CD14-positive monocyte (primary cell): Measurements from ENCODE around the gene RBM44. TPM values are rescaled to one million over a fixed set of nuclear protein-coding genes. Genes with fewer than 3 reads are reported as not detected.

ENCODE experiments used
- DNase-seq, 3 donors: peaks; one replicate each; pipeline ENCODE4 v3.0.0-alpha.2; 2011 to 2022
- H2AFZ ChIP-seq: 2 replicates; pipeline ENCODE4 v1.6.0; 2012; ENCODE audit warnings: mild to moderate bottlenecking, low read depth, low read length, inconsistent platforms; ENCODE audit not compliant: insufficient read depth, poor library complexity, severe bottlenecking
- H3K27ac ChIP-seq, 2 donors: 1 replicate in 1 of 2; 2 replicates in 1 of 2; pipeline ENCODE4 v1.5.1; 2012 to 2013; ENCODE audit warnings: low read length in 2 of 2, control low read depth in 1 of 2, inconsistent platforms in 1 of 2, low read depth in 1 of 2, mild to moderate bottlenecking in 1 of 2
- H3K27me3 ChIP-seq, 2 donors: one replicate each; pipeline versions ENCODE4 v1.6.0 to v1.6.1; 2011 to 2013; ENCODE audit warnings: low read length in 2 of 2; ENCODE audit not compliant: control insufficient read depth in 2 of 2, insufficient read depth in 2 of 2
- H3K36me3 ChIP-seq, 2 donors: replicated peaks in 1 of 2; 1 replicate in 1 of 2; 2 replicates in 1 of 2; pipeline versions ENCODE4 v1.5.1 to v1.6.1; 2012 to 2013; ENCODE audit warnings: low read length in 2 of 2, control low read depth in 1 of 2, inconsistent platforms in 1 of 2, mild to moderate bottlenecking in 1 of 2; ENCODE audit not compliant: insufficient read depth in 2 of 2, control insufficient read depth in 1 of 2
- H3K4me1 ChIP-seq, 2 donors: 1 replicate in 1 of 2; 2 replicates in 1 of 2; pipeline versions ENCODE4 v1.5.1 to v1.6.1; 2012 to 2013; ENCODE audit warnings: low read length in 2 of 2, control low read depth in 1 of 2, inconsistent platforms in 1 of 2, mild to moderate bottlenecking in 1 of 2, moderate library complexity in 1 of 2; ENCODE audit not compliant: insufficient read depth in 2 of 2, control insufficient read depth in 1 of 2
- H3K4me2 ChIP-seq: replicated peaks from 2 replicates; pipeline ENCODE3; 2012; ENCODE audit warnings: low read length, moderate library complexity, mild to moderate bottlenecking; ENCODE audit not compliant: poor library complexity, severe bottlenecking; ENCODE audit errors: extremely low read depth
- H3K4me3 ChIP-seq, 3 experiments: fragments of 200-600 bp in 1 of 3; sonication (generic) in 1 of 3; replicated peaks in 1 of 3; 1 replicate in 2 of 3; 2 replicates in 1 of 3; pipeline ENCODE4 v1.5.1; 2011 to 2013; ENCODE audit warnings: low read length in 3 of 3, mild to moderate bottlenecking in 3 of 3, control low read depth in 2 of 3, low read depth in 2 of 3, inconsistent platforms in 1 of 3, moderate library complexity in 1 of 3
- H3K79me2 ChIP-seq: 2 replicates; pipeline ENCODE4 v1.6.0; 2012; ENCODE audit warnings: mild to moderate bottlenecking, control low read depth, inconsistent platforms, low read length, moderate library complexity; ENCODE audit not compliant: insufficient read depth
- H3K9ac ChIP-seq: 2 replicates; pipeline ENCODE4 v1.6.0; 2017; ENCODE audit warnings: low read length, mild to moderate bottlenecking; ENCODE audit not compliant: insufficient read depth, poor library complexity, severe bottlenecking
- H3K9me3 ChIP-seq, 2 donors: replicated peaks in 1 of 2; 1 replicate in 1 of 2; 2 replicates in 1 of 2; pipeline versions ENCODE4 v1.5.1 to v1.6.1; 2012 to 2013; ENCODE audit warnings: low read length in 2 of 2, control low read depth in 1 of 2; ENCODE audit not compliant: control insufficient read depth in 1 of 2, insufficient read depth in 1 of 2
- H4K20me1 ChIP-seq: 2 replicates; pipeline ENCODE4 v1.6.0; 2012; ENCODE audit warnings: mild to moderate bottlenecking, low read length, control low read depth, moderate library complexity; ENCODE audit not compliant: insufficient read depth
- H3K27ac Mint-ChIP-seq, 7 donors: one replicate each; pipeline ENCODE4 v1.8.0; 2020; ENCODE audit warnings: mild to moderate bottlenecking in 7 of 7, mixed read lengths in 7 of 7, moderate library complexity in 6 of 7, inconsistent platforms in 2 of 7
- H3K27me3 Mint-ChIP-seq, 3 donors: one replicate each; pipeline ENCODE4 v1.8.0; 2021 to 2022; ENCODE audit warnings: low read depth in 3 of 3, mild to moderate bottlenecking in 3 of 3, mixed read lengths in 3 of 3, moderate library complexity in 3 of 3, inconsistent platforms in 1 of 3
- H3K36me3 Mint-ChIP-seq, 2 donors: one replicate each; pipeline ENCODE4 v1.8.0; 2020; ENCODE audit warnings: mixed read lengths in 2 of 2, inconsistent platforms in 1 of 2, mild to moderate bottlenecking in 1 of 2
- H3K4me1 Mint-ChIP-seq: one replicate; pipeline ENCODE4 v1.8.0; 2020; ENCODE audit warnings: mild to moderate bottlenecking, mixed read lengths
- H3K4me3 Mint-ChIP-seq, 2 donors: one replicate each; pipeline ENCODE4 v1.8.0; 2020; ENCODE audit warnings: mild to moderate bottlenecking in 2 of 2, mixed read lengths in 2 of 2, moderate library complexity in 1 of 2
- H3K9me3 Mint-ChIP-seq, 7 donors: one replicate each; pipeline ENCODE4 v1.8.0; 2020 to 2022; ENCODE audit warnings: mixed read lengths in 7 of 7, mild to moderate bottlenecking in 6 of 7, moderate library complexity in 6 of 7, inconsistent platforms in 2 of 7
- CTCF ChIP-seq: fragments of 200-600 bp; IDR thresholded peaks from one replicate; pipeline ENCODE4 v1.8.0; 2022; ENCODE audit warnings: antibody characterized with exemption, mild to moderate bottlenecking
- WGBS: methylation state at CpG from one replicate; pipeline ENCODE4 v1.1.5; 2013; ENCODE audit warnings: missing lambda C conversion rate; ENCODE audit not compliant: insufficient coverage; 5-methylcytosine and 5-hydroxymethylcytosine counted together
- intact Hi-C, 2 donors: fragments of 100-400 bp; cut with micrococcal nuclease; formaldehyde crosslinking; loops; one replicate each; pipeline versions ENCODE4 v1.15.0 to v1.15.1; 2023
- polyA plus RNA-seq, 3 donors: library from polyadenylated mRNA; depleted of rRNA in 1 of 3; unstranded in 2 of 3; stranded (reverse) in 1 of 3; fragments of 300-500 nt in 2 of 3; fragments of >200 nt in 1 of 3; fragmentation: Illumina TruSeq in 2 of 3; gene quantifications; 1 replicate in 2 of 3; 2 replicates in 1 of 3; pipeline ENCODE4 v1.2.3, GENCODE V29; 2012 to 2021

RBM44 gene
- polyA plus RNA-seq, 3 donors: 0.07 to 1.5 TPM; not detected in 1

- H3K4me1 Mint-ChIP-seq: peaks cover 8% of the 10 kb centered on the region
- intact Hi-C loops: no loop called here
- Histone ChIP-seq H3K4me2 (no peak overlapping the region), H2AFZ (no peak overlapping the region), H3K4me1 (no peaks in the 10 kb centered on the region), H3K9ac (no peak overlapping the region), H3K4me3 (no peak overlapping the region), H3K9me3 (no peaks in the 10 kb centered on the region), H3K27me3 (no peaks in the 10 kb centered on the region), H4K20me1 (no peaks in the 10 kb centered on the region), H3K27ac (no peak overlapping the region), H3K36me3 (no peaks in the 10 kb centered on the region), H3K79me2 (no peaks in the 10 kb centered on the region)
- WGBS: 95% methylated on average over 21 of the region's 26 CpGs
- no peak overlapping the region for H3K27ac Mint-ChIP-seq
- H3K36me3 Mint-ChIP-seq: no peaks in the 10 kb centered on the region
- no peaks in the 10 kb centered on the region for H3K27me3 Mint-ChIP-seq
- TF ChIP-seq CTCF: no peak
- DNase-seq: no peak
- no peaks in the 10 kb centered on the region for H3K9me3 Mint-ChIP-seq
- no peak overlapping the region for H3K4me3 Mint-ChIP-seq
Observed at GRCh38 chr2:237885931-237886684, 87.5 kb downstream of the RBM44 start.

DNA sequence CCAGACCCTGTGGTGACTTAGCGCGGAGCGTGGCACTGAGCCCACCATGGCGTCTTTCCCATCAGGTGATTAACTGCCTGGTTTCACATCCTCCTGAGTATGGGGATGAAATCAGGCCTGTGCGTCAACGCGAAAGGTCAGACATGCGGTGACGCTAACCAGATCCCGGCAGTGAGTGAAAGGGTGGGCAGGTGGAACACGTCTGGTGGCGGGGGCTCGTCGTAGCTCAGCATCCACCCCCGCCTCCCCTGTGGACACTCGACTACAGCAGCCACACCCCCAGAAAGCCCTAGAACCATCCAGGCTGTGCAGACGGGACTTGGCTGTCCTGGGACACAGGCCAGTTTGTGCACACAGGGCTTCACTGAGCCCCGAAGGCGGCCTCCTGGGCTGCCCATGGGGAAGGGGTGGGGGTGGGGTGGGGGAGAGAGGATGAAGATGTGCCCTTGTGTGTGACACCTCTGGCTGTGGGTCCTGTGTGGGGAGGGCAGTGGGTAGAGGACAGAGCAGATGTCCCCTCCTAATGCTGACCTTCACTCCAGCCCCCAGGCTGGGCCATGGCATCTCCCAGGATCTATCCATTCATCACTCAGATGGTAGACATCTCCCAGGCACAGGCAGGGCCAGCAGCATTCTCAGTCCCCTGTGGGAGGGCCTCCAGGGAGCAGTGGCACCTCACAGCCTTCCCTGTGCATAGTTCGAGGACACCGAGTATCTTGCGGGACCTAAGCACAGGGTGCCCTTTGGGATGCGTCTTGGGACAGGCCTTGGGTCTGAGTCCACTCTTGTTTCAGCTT lies 88.3 kb downstream of the RBM44 start:
- H4K20me1 ChIP-seq: no peaks in the 10 kb centered on the region
- H3K4me3 Mint-ChIP-seq: no peak overlapping the region
- H3K79me2 ChIP-seq: no peaks in the 10 kb centered on the region
- H3K4me1 ChIP-seq: no peaks in the 10 kb centered on the region
- DNase-seq: no peak
- H3K4me3 ChIP-seq: no peak overlapping the region
- H2AFZ ChIP-seq: no peak overlapping the region
- peaks cover 8% of the 10 kb centered on the region for H3K4me1 Mint-ChIP-seq
- H3K27ac ChIP-seq: no peak overlapping the region
- no peaks in the 10 kb centered on the region for H3K36me3 Mint-ChIP-seq
- no peak overlapping the region for H3K4me2 ChIP-seq
- no peak overlapping the region for H3K27ac Mint-ChIP-seq
- no peaks in the 10 kb centered on the region for H3K9me3 Mint-ChIP-seq
- no peak overlapping the region for H3K9ac ChIP-seq
- no peaks in the 10 kb centered on the region for H3K9me3 ChIP-seq
- 91% methylated on average over 14 of the region's 23 CpGs for WGBS
- TF ChIP-seq CTCF: no peak
- no peaks in the 10 kb centered on the region for H3K27me3 Mint-ChIP-seq
- H3K27me3 ChIP-seq: no peaks in the 10 kb centered on the region
- H3K36me3 ChIP-seq: no peaks in the 10 kb centered on the region
- intact Hi-C loops: no loop called here
